SHP77 treated with DMSO at 0.1 percent for 48 hours (cell line): ENCODE measurements around the gene ADAMTS12.
"Not testable (repeated sequence)": the region's sequence is repeated elsewhere in the genome, so short reads cannot be mapped to it uniquely, and the experiment has no call there.

Experiments
- DNase-seq: peaks from one replicate; lab custom pipeline; 2025; lab: John Stamatoyannopoulos, UW

ADAMTS12 gene, protein sequence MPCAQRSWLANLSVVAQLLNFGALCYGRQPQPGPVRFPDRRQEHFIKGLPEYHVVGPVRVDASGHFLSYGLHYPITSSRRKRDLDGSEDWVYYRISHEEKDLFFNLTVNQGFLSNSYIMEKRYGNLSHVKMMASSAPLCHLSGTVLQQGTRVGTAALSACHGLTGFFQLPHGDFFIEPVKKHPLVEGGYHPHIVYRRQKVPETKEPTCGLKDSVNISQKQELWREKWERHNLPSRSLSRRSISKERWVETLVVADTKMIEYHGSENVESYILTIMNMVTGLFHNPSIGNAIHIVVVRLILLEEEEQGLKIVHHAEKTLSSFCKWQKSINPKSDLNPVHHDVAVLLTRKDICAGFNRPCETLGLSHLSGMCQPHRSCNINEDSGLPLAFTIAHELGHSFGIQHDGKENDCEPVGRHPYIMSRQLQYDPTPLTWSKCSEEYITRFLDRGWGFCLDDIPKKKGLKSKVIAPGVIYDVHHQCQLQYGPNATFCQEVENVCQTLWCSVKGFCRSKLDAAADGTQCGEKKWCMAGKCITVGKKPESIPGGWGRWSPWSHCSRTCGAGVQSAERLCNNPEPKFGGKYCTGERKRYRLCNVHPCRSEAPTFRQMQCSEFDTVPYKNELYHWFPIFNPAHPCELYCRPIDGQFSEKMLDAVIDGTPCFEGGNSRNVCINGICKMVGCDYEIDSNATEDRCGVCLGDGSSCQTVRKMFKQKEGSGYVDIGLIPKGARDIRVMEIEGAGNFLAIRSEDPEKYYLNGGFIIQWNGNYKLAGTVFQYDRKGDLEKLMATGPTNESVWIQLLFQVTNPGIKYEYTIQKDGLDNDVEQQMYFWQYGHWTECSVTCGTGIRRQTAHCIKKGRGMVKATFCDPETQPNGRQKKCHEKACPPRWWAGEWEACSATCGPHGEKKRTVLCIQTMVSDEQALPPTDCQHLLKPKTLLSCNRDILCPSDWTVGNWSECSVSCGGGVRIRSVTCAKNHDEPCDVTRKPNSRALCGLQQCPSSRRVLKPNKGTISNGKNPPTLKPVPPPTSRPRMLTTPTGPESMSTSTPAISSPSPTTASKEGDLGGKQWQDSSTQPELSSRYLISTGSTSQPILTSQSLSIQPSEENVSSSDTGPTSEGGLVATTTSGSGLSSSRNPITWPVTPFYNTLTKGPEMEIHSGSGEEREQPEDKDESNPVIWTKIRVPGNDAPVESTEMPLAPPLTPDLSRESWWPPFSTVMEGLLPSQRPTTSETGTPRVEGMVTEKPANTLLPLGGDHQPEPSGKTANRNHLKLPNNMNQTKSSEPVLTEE (N-terminal part only)

DNA sequence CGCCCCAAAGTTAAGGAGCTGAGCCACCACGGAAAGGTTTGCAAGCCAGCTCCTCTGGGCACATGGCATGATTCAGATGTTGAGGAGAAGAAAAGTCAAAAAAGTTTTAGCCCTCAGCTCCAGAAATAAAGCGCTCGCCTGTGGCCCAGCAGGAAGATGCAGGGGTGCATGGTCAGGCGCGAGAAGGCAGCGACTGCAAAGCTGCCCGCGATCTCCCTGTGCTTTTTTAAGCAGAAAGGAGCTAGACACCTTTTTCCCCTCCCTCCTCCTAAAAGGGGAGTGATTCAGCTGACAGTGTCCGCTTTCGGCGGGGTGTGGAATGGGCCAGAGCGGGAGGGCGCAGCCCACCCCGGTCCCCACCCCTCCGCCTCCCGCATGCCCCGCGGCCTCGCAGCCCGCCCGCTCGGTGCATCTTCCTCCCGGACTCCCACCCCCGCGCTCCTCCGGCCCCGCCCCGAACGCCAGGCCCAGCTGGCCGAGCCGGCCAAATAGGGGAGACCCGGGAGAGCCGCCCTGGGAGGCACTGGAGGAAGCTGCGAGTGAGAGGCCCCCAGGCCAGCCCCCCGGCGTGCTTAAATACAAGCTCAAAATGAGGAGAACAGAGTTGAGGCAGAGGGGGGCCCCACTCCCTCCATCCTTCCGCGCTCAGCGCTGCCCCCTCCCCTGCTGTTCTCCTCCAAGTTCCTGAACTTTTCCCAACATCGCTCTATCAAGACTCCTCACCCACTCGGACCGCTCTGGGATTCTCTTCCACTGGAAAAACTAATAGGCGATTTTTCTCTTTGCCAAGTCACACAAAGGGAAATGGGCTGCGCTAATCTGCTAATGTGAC, at the start of gene ADAMTS12:
TSS of gene ADAMTS12 (minus strand) at position 203 of the 832 bp plus-strand sequence. CDS start at position 69, 134 bp downstream.
- DNase-seq, result no peak

DNA sequence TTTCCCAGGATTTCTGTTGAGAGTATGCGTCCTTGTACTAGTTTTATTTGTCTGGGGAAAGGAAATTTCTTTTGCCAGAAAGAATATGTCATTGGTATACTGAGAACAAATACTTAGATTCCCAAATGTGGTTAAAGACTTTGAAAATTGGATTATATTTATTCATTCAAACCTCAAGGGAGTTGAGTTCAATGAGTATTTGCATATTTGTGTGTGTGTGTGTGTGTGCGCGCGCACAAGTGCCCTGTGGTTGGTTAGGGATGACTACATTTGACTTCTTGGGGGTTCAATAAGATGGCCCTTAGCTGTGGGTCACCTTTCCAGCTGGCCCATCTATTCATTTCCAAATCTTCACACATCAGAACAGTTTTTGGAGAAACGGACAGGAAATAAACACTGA, 49.3 kb upstream of the ADAMTS12 start:
- DNase-seq, result no peak

DNA sequence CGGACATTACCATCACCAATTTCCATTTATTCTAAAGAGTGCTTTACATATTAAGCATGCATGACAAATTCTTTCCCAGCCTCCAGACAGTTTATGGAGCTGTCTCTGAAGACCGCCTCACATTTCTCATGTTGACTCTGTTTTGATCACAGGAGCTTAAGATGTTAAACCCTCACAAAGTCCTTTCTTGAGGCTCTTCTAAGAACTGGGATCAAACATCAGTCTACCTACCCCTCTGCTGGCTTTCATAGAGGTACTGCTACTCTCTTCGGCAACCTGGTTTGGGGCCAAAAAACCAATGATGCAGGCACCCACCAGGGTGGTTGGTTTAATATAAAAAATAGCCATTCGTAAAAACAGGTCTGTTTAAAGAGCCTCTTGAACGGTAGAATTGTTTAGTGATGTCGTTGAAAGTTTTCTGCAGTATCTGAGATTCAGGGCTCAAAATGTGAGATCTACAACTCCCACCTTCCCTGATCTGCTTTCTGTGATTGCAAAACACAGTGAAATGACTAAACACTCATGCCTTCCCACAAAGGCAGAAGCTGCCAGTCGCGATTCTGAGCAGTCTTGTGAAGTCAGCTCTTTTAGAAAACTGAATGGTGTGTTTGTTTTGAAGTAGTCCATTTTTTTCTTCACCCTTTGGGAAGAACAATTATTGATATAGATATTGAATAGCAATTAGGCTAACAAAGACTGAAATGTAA, 47.9 kb upstream of the ADAMTS12 start:
- no peak for DNase-seq

DNA sequence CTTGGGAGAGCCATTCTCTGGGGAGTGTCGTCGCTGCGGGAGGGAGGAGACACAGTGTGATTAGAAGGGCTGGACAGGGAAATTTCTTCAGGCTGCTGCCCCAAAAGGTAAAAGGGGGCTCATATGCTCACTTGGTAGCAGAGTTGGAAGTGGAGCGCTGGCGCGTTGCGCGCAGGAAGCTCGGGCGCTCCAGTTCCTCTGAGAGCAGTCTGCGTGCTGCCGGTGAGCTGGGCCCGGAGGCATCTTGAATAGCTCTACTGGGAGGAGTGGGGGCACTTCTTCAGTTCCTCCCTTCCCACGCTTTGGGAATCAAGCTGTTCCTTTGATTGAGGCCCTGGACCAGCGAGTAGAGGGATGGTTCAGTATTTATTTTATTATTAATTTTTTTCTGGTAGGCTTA, 47.1 kb upstream of the ADAMTS12 start:
- no peak for DNase-seq

DNA sequence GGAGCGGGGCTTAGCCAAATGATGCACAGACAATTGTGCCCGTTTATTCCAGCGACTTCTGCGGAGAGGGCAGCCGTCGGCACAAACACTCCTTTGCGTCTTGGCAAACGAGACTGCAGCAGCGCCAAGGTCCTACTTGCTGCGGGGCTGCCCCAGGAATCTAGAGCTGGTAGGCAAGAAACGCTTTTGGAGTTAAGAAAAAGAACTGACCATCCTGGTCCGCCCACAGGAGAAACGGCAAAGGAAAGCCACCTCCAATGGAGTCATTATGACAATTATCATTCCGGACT, 46.7 kb upstream of the ADAMTS12 start:
- DNase-seq, result no peak

DNA sequence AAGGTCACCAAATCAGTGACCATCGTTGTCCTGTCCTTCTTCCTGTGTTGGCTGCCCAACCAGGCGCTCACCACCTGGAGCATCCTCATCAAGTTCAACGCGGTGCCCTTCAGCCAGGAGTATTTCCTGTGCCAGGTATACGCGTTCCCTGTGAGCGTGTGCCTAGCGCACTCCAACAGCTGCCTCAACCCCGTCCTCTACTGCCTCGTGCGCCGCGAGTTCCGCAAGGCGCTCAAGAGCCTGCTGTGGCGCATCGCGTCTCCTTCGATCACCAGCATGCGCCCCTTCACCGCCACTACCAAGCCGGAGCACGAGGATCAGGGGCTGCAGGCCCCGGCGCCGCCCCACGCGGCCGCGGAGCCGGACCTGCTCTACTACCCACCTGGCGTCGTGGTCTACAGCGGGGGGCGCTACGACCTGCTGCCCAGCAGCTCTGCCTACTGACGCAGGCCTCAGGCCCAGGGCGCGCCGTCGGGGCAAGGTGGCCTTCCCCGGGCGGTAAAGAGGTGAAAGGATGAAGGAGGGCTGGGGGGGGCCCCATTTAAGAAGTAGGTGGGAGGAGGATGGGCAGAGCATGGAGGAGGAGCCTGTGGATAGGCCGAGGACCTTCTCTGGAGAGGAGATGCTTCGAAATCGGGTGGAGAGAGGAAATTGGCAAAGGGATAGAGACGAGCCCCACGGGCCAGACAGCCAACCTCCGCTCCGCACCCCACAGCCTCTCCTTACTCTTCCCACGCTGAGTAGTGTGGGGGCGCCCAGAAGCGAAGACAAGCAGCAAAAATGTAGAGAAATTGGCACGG, 46.1 kb upstream of the ADAMTS12 start:
- DNase-seq, result no peak

DNA sequence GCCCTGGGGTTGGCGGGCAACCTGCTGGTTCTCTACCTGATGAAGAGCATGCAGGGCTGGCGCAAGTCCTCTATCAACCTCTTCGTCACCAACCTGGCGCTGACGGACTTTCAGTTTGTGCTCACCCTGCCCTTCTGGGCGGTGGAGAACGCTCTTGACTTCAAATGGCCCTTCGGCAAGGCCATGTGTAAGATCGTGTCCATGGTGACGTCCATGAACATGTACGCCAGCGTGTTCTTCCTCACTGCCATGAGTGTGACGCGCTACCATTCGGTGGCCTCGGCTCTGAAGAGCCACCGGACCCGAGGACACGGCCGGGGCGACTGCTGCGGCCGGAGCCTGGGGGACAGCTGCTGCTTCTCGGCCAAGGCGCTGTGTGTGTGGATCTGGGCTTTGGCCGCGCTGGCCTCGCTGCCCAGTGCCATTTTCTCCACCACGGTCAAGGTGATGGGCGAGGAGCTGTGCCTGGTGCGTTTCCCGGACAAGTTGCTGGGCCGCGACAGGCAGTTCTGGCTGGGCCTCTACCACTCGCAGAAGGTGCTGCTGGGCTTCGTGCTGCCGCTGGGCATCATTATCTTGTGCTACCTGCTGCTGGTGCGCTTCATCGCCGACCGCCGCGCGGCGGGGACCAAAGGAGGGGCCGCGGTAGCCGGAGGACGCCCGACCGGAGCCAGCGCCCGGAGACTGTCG, 45.4 kb upstream of the ADAMTS12 start:
- DNase-seq, result no peak

DNA sequence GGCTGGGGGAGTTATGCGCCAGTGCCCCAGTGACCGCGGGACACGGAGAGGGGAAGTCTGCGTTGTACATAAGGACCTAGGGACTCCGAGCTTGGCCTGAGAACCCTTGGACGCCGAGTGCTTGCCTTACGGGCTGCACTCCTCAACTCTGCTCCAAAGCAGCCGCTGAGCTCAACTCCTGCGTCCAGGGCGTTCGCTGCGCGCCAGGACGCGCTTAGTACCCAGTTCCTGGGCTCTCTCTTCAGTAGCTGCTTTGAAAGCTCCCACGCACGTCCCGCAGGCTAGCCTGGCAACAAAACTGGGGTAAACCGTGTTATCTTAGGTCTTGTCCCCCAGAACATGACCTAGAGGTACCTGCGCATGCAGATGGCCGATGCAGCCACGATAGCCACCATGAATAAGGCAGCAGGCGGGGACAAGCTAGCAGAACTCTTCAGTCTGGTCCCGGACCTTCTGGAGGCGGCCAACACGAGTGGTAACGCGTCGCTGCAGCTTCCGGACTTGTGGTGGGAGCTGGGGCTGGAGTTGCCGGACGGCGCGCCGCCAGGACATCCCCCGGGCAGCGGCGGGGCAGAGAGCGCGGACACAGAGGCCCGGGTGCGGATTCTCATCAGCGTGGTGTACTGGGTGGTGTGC, 44.7 kb upstream of the ADAMTS12 start, which contains the start of gene RXFP3:
TSS of gene RXFP3 (plus strand) at position 6 of the 636 bp plus-strand sequence. CDS start at position 361, 355 bp downstream.
- no peak for DNase-seq

DNA sequence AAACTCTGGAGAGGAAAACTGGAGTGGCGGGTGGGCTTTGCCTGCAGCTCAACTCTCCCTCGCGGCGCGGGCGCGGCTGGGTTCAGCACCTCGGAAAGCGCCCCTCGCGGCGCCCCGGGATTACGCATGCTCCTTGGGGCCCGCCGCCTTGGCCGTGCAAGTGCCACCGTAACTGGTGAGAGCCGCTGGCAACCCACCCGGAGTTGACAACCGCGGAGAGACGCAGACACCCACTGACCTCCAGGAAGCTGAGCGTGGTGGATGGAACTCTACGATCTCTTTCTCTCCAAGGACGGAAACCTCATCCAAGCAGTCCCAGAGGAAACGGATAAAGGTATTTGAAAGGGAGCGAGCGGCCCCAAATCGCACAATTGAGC, 44.2 kb upstream of the ADAMTS12 start:
- DNase-seq, result no peak

DNA sequence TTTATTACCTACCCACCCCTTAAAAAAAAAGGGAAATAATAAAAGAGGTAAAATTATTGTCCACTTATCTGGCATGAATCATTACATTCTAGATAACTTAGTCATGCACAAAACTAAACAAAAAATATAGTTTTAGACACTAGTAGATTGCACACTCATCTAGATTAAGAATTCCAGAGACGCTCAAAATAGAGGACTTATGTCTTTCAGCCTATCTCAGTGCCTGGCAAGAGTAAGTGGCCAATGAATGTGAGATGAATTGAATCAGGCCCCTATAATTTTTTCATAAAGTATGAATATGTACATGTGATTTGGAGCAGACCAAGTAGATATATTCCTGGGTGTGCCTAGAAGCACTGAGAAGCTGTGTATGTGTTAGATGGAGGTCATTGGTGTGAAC, 42.4 kb upstream of the ADAMTS12 start:
- no peak for DNase-seq

DNA sequence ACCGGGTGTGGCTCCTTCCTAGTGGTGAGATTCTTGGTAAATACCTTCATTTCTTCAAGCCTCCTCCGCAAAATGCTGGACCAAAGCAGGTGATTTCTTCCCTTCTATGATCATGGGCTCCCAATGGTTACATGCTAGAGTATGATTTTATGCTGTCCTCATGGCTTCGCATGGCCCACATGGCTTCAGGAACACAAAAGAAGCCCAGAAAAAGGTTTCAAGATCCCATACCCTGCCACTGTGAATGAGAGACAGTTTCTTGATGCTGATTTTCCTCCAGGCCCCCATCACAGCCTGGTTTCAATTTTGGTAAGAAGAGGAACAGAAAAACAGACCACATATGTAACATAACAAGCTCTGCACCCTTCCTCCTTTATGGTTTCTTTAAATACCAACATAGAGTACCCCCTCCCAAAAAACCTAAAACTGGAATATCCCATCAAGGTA, 42.0 kb upstream of the ADAMTS12 start:
- no peak for DNase-seq

DNA sequence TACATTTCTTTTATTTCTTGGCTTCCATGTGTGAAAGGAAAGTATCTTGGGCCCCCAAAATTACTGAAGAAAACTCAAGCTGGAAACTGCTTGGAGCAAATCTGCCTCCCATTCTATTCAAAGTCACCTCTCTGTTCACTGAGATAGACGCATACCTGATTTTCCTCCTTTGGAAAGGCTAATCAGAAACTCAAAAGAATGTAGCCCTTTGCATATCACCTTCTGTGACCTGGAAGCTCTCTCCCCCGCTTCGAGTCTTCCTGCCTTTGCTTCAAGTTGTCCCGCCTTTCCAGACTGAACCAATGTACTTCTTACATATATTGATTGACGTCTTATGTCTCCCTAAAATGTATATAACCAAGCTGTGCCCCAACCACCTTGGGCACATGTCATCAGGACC, 39.3 kb upstream of the ADAMTS12 start:
- DNase-seq, result no peak

DNA sequence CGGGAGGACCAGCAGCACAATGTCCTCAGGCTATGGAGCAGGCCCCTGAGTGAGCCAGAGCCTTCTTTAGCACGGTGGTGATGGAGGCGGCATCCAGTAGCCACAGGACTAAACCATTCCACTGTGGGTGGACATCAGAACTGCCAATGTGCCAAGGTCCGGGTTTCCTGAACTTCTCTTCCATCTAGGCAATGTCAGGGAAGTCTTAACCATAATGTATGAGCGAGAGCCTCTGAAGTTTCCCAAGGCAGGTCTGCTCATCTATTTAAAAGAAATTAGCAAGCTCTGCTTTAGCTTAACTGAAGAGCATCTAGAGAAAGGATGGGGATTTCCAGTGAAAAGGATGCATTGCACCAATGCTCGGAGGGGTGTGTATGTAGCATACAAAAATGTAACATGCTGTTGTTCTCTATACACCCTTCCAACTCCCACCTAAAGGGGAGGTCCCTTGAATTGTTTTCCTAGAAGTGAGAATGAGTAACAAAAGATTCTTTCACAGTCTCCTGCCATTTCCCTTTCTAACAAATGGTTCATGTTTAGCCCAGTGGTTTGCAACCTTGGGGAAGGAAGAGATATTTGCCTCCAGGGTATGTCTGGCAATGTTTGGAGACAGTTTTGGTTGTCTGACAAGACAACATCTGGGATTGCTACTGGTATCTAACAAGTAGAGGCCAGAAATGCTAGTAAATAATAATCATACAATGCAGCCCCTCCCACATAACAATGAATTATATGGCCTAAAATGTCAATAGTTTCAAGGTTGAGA, 38.3 kb upstream of the ADAMTS12 start:
- no peak for DNase-seq

DNA sequence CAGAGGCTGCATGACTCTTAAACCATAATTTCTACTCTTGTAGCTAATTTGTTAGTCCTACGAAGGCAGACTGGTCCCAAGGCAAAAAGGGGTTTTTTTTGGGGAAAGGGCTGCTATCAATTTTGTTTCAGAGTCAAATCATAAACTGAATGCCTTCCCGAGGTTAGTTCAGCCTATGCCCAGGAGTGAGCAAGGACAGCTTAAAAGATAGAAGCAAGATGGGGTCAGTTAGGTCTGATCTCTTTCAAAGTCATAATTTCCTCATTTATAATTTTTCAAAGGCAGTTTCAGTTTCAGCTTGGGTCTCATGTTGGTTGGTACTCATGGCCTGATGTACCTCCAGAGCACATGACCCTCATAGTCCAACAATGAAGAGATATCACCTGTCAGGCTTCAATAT, 36.5 kb upstream of the ADAMTS12 start:
- DNase-seq, result no peak

DNA sequence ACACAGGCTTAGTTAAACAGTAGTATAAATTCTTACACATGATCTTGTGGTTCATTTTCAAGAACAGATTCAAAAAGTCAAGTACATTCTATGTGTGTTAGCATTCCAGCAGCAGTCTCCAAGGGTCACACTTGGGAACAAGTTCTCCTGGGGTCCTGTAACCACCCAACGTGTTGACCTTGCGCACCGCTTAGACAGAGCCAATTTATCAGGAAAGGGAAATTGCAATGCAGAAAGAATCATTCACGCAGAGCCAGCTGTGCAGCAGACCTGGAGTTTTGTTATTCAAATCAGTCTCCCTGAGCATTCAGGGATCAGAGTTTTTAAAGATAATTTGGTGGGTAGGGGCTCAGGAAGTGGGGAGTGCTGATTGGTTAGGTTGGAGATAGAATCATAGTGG, 35.9 kb upstream of the ADAMTS12 start:
- DNase-seq, result no peak

DNA sequence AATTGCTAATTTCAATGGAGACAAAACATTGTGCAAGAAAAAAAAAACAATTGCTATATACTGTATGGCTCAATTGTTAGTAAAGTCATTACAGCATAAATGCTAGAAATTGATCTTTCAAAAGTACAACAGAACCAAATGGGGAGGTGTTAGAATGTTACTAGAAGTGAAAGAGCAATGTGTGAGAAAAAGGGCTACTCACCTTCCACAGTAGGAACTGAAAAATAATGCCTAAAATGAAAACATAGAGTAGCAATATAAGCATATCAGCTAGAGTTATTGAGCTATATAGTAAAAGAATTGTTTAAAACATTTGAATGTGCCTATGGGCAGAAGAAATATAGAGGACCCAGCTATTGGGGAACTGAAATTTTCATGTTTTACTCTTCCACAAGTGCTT, 33.5 kb upstream of the ADAMTS12 start:
- no peak for DNase-seq

DNA sequence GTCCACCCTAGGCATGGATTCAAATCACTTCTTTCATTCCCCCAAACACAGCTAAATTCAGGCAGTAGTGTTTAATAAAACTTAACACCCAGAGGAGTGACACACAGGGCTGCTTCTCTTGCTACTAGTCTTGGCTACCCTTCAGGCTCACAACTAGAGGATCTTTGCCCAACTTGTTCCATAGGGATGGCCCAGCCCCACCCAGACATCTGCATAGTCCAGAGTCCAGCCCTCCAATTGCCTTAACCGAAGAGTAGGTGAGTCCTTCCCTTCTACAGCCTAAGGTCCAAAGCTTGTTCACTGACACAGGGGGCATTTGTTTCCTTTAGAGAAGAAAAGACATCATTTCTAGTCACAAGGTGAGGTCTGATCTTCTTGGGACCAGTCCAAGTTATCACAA, 29.2 kb upstream of the ADAMTS12 start:
- DNase-seq, result no peak

DNA sequence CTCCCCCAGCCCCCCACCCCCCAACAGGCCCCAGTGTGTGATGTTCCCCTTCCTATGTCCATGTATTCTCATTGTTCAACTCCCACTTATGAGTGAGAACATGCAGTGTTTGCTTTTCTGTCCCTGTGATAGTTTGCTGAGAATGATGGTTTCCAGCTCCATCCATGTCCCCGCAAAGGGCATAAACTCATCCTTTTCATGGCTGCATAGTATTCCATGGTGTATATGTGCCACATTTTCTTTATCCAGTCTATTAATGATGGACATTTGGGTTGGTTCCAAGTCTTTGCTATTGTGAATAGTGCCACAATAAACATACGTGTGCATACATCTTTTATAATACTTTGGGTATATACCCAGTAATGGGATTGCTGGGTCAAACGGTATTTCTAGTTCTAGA, 23.1 kb upstream of the ADAMTS12 start:
- DNase-seq, result not testable (repeated sequence)
